Neural progenitor cell (in vitro differentiated cells): ENCODE data around the gene ANGEL2. TPM values are rescaled to one million over a fixed set of nuclear protein-coding genes. Genes with fewer than 3 reads are reported as not detected.

Source experiments
- DNase-seq: peaks from one replicate; pipeline ENCODE4 v3.0.0-alpha.2; 2016; ENCODE audit warnings: low spot score
- H2AFZ ChIP-seq: fragments of 200-600 bp; sonication (generic); replicated peaks from 2 replicates; pipeline ENCODE4 v1.6.1; 2016; ENCODE audit warnings: antibody characterized with exemption
- H3F3A ChIP-seq: fragments of 200-600 bp; sonication (generic); 2 replicates; pipeline ENCODE4 v1.6.1; 2016; ENCODE audit warnings: antibody characterized with exemption, low read depth
- H3K27ac ChIP-seq: fragments of 200-600 bp; sonication (generic); 2 replicates; pipeline ENCODE4 v1.5.1; 2016; ENCODE audit warnings: mild to moderate bottlenecking
- H3K27me3 ChIP-seq: fragments of 200-600 bp; sonication (generic); 2 replicates; pipeline ENCODE4 v1.6.1; 2016; ENCODE audit warnings: mild to moderate bottlenecking, moderate library complexity
- H3K36me3 ChIP-seq: fragments of 200-600 bp; sonication (generic); 2 replicates; pipeline ENCODE4 v1.5.1; 2016
- H3K4me1 ChIP-seq: fragments of 200-600 bp; sonication (generic); 2 replicates; pipeline ENCODE4 v1.6.1; 2016; ENCODE audit warnings: mixed run types
- H3K4me2 ChIP-seq: fragments of 200-600 bp; sonication (generic); 2 replicates; pipeline ENCODE4 v1.6.1; 2016
- H3K4me3 ChIP-seq: fragments of 200-600 bp; sonication (generic); 2 replicates; pipeline ENCODE4 v1.5.1; 2016
- H3K79me2 ChIP-seq: fragments of 200-600 bp; sonication (generic); 2 replicates; pipeline ENCODE4 v1.6.1; 2016; ENCODE audit warnings: low read depth
- H3K9ac ChIP-seq: fragments of 200-600 bp; sonication (generic); 2 replicates; pipeline ENCODE4 v1.6.1; 2016
- H3K9me3 ChIP-seq: fragments of 200-600 bp; sonication (generic); 2 replicates; pipeline ENCODE4 v1.5.1; 2016; ENCODE audit warnings: low read depth
- H4K20me1 ChIP-seq: fragments of 200-600 bp; sonication (generic); 2 replicates; pipeline ENCODE4 v1.6.1; 2016; ENCODE audit warnings: low read depth
- H3K27ac Mint-ChIP-seq: 3 replicates; pipeline ENCODE4 v1.8.0; 2021; ENCODE audit warnings: mixed read lengths
- H3K27me3 Mint-ChIP-seq: 2 replicates; pipeline ENCODE4 v1.8.0; 2022; ENCODE audit warnings: low read depth, mild to moderate bottlenecking, inconsistent platforms, moderate library complexity, mixed read lengths; ENCODE audit not compliant: insufficient read depth
- H3K36me3 Mint-ChIP-seq: 3 replicates; pipeline ENCODE4 v1.8.0; 2021; ENCODE audit warnings: mixed read lengths
- H3K4me1 Mint-ChIP-seq: 3 replicates; pipeline ENCODE4 v1.8.0; 2021; ENCODE audit warnings: mixed read lengths
- H3K4me3 Mint-ChIP-seq: 3 replicates; pipeline ENCODE4 v1.8.0; 2021; ENCODE audit warnings: mild to moderate bottlenecking, moderate library complexity, mixed read lengths
- H3K9me3 Mint-ChIP-seq: 3 replicates; pipeline ENCODE4 v1.8.0; 2020; ENCODE audit warnings: mixed read lengths
- EZH2 ChIP-seq: fragments of 200-600 bp; sonication (generic); IDR thresholded peaks from 2 replicates; pipeline ENCODE4 v1.6.1; 2017; ENCODE audit warnings: antibody characterized with exemption, mild to moderate bottlenecking, moderate library complexity
- EZH2phosphoT487 ChIP-seq: fragments of 200-600 bp; sonication (generic); IDR thresholded peaks from 2 replicates; pipeline ENCODE4 v1.6.1; 2017; ENCODE audit warnings: antibody characterized with exemption
- total RNA-seq: library from RNA; depleted of rRNA; stranded (reverse); fragments of >200 nt; gene quantifications from 2 replicates; pipeline ENCODE4 v1.2.3, GENCODE V29; 2015; ENCODE audit warnings: low replicate concordance
- TF ChIP-seq, protein P1 (sequence below): fragments of 200-600 bp; sonication (generic); IDR thresholded peaks from 2 replicates; pipeline ENCODE4 v1.5.1; 2017; ENCODE audit warnings: antibody characterized with exemption, mild to moderate bottlenecking

The ANGEL2 gene
- total RNA-seq, 1 donor from 2014 or later = 101 TPM

DNA sequence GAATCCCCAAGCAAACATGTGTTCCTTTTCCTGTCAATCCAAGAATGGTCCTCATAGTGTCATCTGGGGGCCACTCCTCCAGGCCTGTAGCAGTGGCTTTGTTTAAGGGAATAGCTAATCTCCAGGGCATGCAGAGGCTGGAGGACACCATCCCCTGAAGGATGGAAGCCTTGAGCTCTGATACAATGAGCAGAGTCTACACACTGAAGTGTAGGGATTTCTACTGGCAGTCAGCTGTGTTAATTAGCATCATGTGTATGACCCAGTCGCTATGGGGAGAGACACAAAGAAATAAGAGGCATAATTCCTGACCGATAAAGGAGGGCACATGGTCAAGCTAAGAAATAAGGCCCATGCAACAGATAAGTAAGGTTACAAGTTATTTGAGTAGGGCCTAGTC is 29.1 kb downstream of the ANGEL2 start:
- no peak overlapping the region for H3K27ac Mint-ChIP-seq
- H3K36me3 ChIP-seq = no peaks in the 10 kb centered on the region
- no peak overlapping the region for H2AFZ ChIP-seq
- no peak overlapping the region for H3K4me2 ChIP-seq
- no peak overlapping the region for H3K4me3 ChIP-seq
- no peak overlapping the region for H3K27ac ChIP-seq
- no peaks in the 10 kb centered on the region for H3K27me3 ChIP-seq
- TF ChIP-seq EZH2phosphoT487 (no peak), EZH2 (no peak)
- TF ChIP-seq, protein P1, sequence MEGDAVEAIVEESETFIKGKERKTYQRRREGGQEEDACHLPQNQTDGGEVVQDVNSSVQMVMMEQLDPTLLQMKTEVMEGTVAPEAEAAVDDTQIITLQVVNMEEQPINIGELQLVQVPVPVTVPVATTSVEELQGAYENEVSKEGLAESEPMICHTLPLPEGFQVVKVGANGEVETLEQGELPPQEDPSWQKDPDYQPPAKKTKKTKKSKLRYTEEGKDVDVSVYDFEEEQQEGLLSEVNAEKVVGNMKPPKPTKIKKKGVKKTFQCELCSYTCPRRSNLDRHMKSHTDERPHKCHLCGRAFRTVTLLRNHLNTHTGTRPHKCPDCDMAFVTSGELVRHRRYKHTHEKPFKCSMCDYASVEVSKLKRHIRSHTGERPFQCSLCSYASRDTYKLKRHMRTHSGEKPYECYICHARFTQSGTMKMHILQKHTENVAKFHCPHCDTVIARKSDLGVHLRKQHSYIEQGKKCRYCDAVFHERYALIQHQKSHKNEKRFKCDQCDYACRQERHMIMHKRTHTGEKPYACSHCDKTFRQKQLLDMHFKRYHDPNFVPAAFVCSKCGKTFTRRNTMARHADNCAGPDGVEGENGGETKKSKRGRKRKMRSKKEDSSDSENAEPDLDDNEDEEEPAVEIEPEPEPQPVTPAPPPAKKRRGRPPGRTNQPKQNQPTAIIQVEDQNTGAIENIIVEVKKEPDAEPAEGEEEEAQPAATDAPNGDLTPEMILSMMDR = no peak
- no peaks in the 10 kb centered on the region for H3K36me3 Mint-ChIP-seq
- peaks cover 4% of the 10 kb centered on the region for H3K27me3 Mint-ChIP-seq
- no peaks in the 10 kb centered on the region for H3K9me3 Mint-ChIP-seq
- H4K20me1 ChIP-seq = no peaks in the 10 kb centered on the region
- H3K4me1 Mint-ChIP-seq = peaks cover 13% of the 10 kb centered on the region
- H3K79me2 ChIP-seq = no peaks in the 10 kb centered on the region
- no peak for DNase-seq
- no peak overlapping the region for H3K9ac ChIP-seq
- H3F3A ChIP-seq = peaks cover 7% of the 10 kb centered on the region
- no peaks in the 10 kb centered on the region for H3K9me3 ChIP-seq
- no peak overlapping the region for H3K4me3 Mint-ChIP-seq
- H3K4me1 ChIP-seq = no peaks in the 10 kb centered on the region

DNA sequence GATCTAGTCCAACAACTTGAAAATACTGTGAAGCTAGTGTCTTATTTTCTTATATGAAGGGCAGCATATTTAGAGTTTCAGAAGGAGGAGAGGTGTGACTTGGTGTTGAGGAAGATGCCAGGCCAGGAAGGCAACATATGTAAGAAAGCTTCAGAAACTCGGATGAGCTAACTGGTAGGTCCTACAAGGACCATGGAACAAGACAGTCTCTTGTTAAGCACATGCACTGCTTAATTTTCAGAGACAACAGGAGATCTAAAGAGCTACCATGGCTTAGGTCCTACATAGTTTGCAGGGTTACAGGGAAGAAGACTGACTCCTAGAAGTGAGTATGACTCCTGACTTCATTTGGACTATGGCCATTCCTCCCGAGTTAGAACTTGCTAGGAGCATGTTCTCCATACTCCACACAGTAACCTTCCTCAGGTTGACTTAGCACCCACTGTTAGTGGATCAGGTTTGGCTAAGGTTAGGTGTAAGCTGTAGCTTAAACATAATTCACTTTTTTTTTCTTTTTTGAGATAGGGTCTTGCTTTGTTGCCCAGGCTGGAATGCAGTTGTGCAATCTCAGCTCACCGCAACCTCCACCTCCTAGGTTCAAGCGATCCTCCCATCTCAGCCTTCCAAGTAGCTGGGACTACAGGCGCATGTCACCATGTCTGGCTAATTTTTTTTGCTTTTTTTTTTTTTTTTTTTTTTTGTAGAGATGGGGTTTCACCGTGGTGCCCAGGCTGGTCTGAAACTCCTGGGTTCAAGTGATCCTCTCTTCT is 31.0 kb downstream of the ANGEL2 start:
- Mint-ChIP-seq H3K36me3 (no peaks in the 10 kb centered on the region), H3K27ac (no peak overlapping the region), H3K27me3 (peaks cover 4% of the 10 kb centered on the region), H3K4me3 (no peak overlapping the region), H3K9me3 (no peaks in the 10 kb centered on the region), H3K4me1 (peaks cover 28% of the 10 kb centered on the region)
- no peak for DNase-seq
- H3K4me1 ChIP-seq = peaks cover 17% of the 10 kb centered on the region
- no peaks in the 10 kb centered on the region for H3K27me3 ChIP-seq
- H3K9ac ChIP-seq = no peak overlapping the region
- H3K4me3 ChIP-seq = no peak overlapping the region
- no peaks in the 10 kb centered on the region for H3K9me3 ChIP-seq
- H3K4me2 ChIP-seq = no peak overlapping the region
- no peaks in the 10 kb centered on the region for H4K20me1 ChIP-seq
- no peak overlapping the region for H3K27ac ChIP-seq
- no peak overlapping the region for H2AFZ ChIP-seq
- no peaks in the 10 kb centered on the region for H3K36me3 ChIP-seq
- no peaks in the 10 kb centered on the region for H3K79me2 ChIP-seq
- peaks cover 15% of the 10 kb centered on the region for H3F3A ChIP-seq
- TF ChIP-seq, protein P1 = no peak
- TF ChIP-seq EZH2phosphoT487 = no peak
- no peak for TF ChIP-seq EZH2

DNA sequence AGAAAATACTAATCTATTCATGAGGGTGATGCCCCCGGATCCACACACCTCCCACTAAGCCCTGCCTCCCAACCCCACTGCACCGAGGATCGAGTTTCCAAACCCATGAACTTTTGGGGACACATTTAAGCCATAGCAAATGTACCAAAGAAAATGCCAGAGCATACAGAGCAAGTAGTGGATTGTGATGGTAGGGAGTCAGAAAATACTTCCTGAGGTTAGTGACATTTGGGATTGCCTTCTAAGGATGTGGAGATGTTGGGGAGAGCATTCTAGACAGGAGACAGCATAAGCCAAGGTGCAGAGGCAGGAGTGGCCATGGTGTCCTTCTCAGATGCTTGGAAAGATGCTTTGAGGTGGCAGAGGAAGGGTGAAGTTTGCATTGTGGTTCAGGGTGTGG is 32.2 kb downstream of the ANGEL2 start:
- H3K9ac ChIP-seq = no peak overlapping the region
- H3K27ac Mint-ChIP-seq = no peak overlapping the region
- no peaks in the 10 kb centered on the region for H3K36me3 ChIP-seq
- no peak overlapping the region for H3K4me3 Mint-ChIP-seq
- no peak overlapping the region for H3K4me2 ChIP-seq
- no peaks in the 10 kb centered on the region for H3K9me3 ChIP-seq
- no peaks in the 10 kb centered on the region for H4K20me1 ChIP-seq
- H3K4me3 ChIP-seq = no peak overlapping the region
- peaks cover 22% of the 10 kb centered on the region for H3K4me1 ChIP-seq
- no peak overlapping the region for H3K27ac ChIP-seq
- H3K36me3 Mint-ChIP-seq = peaks cover 4% of the 10 kb centered on the region
- no peaks in the 10 kb centered on the region for H3K9me3 Mint-ChIP-seq
- no peak overlapping the region for H2AFZ ChIP-seq
- H3F3A ChIP-seq = peaks cover 12% of the 10 kb centered on the region
- H3K79me2 ChIP-seq = no peaks in the 10 kb centered on the region
- TF ChIP-seq EZH2phosphoT487 = no peak
- TF ChIP-seq, protein P1 = no peak
- TF ChIP-seq EZH2 = no peak
- peaks cover 37% of the 10 kb centered on the region for H3K4me1 Mint-ChIP-seq
- no peaks in the 10 kb centered on the region for H3K27me3 ChIP-seq
- DNase-seq = no peak
- H3K27me3 Mint-ChIP-seq = peaks cover 4% of the 10 kb centered on the region
